Adrenal gland (tissue), 12 donors: ENCODE data around the gene SRGAP3. TPM values are rescaled to one million over a fixed set of nuclear protein-coding genes. Genes with fewer than 3 reads are reported as not detected.

Experiments
- DNase-seq, 7 donors: peaks; one replicate each; pipeline ENCODE4 v3.0.0-alpha.2; 2019 to 2020
- H3K27ac ChIP-seq, 5 donors: fragments of 200-600 bp; sonication (generic) in 4 of 5; 1 replicate in 3 of 5; 2 replicates in 2 of 5; pipeline versions ENCODE4 v1.5.1 to v1.8.0; 2016 to 2020; ENCODE audit warnings: mild to moderate bottlenecking in 1 of 5
- H3K27me3 ChIP-seq: fragments of 200-600 bp; 2 replicates; pipeline ENCODE4 v1.8.0; 2021
- H3K36me3 ChIP-seq, 2 donors: fragments of 200-600 bp; replicated peaks in 1 of 2; 1 replicate in 1 of 2; 2 replicates in 1 of 2; pipeline versions ENCODE4 v1.5.1 to v1.8.0; 2018 to 2022
- H3K4me1 ChIP-seq, 2 donors: fragments of 200-600 bp; replicated peaks in 1 of 2; 1 replicate in 1 of 2; 2 replicates in 1 of 2; pipeline versions ENCODE4 v1.5.1 to v1.8.0; 2018 to 2021
- H3K4me3 ChIP-seq, 4 donors: fragments of 200-600 bp; sonication (generic) in 3 of 4; one replicate each; pipeline ENCODE4 v1.5.1; 2016 to 2018
- H3K9me3 ChIP-seq, 3 donors: fragments of 200-600 bp; sonication (generic) in 1 of 3; replicated peaks in 1 of 3; 1 replicate in 2 of 3; 2 replicates in 1 of 3; pipeline versions ENCODE4 v1.5.1 to v1.8.0; 2016 to 2021
- POLR2A ChIP-seq, 2 donors: fragments of 450-650 bp; IDR thresholded peaks; one replicate each; pipeline ENCODE4 v1.6.1; 2017; ENCODE audit warnings: antibody characterized with exemption in 2 of 2, mild to moderate bottlenecking in 2 of 2, moderate library complexity in 1 of 2
- WGBS, 4 donors: extraction: QIAGEN DNeasy Blood & Tissue Kit in 2 of 4; methylation state at CpG; one replicate each; pipeline versions ENCODE4 v1.1.5 to v1.1.7; 2013 to 2017; 5-methylcytosine and 5-hydroxymethylcytosine counted together
- intact Hi-C, 2 donors: fragments of 100-400 bp; cut with DNase I; formaldehyde crosslinking; loops; one replicate each; pipeline versions ENCODE4 v1.14.1 to v1.15.0; 2022 to 2023
- polyA plus RNA-seq, 3 donors: library from polyadenylated mRNA; stranded (reverse); fragments of 200-250 nt in 2 of 3; fragments of 350-450 nt in 1 of 3; fragmentation: Illumina TruSeq in 1 of 3; extraction: RNeasy Lipid Tissue Mini Kit (QIAGEN cat#74804) in 1 of 3; gene quantifications; one replicate each; pipeline ENCODE4 v1.2.3, GENCODE V29; 2013 to 2014
- total RNA-seq, 9 donors: library from RNA; depleted of rRNA in 4 of 9; stranded (reverse); fragments of >200 nt in 4 of 9; fragments of 120-200 nt in 1 of 9; fragmentation: NEBNext Ultra II Directional in 1 of 9; extraction: Animal tissue kit (Norgen Biotek cat#: 25700) in 1 of 9; gene quantifications; one replicate each; pipeline versions ENCODE4 v1.1.0 to v1.2.4, GENCODE V29; 2013 to 2023
- TF ChIP-seq, protein P1 (sequence below), 6 experiments: fragments of 450-650 bp in 4 of 6; fragments of 200-600 bp in 2 of 6; sonication (generic) in 1 of 6; IDR thresholded peaks; 1 replicate in 5 of 6; 2 replicates in 1 of 6; pipeline versions ENCODE4 v1.5.1 to v1.8.0; 2016 to 2021; ENCODE audit warnings: antibody characterized with exemption in 6 of 6, mild to moderate bottlenecking in 2 of 6, moderate library complexity in 1 of 6
- donor health status: healthy with polysubstance abuse.
- donor health status: Bipolar disorder and iron deficiency.
- donor health status: DM: yes; HTN: yes; CAD: no.
- donor health status: DM: no; HTN: no; CAD: no.
- donor health status: DM: no; HTN: no; CAD: no.
- donor health status: DM: yes; HTN: yes; CAD: no.

SRGAP3 gene
- total and polyA plus RNA-seq, 12 donors = 3.3 to 35.0 (median 17.8) TPM

DNA sequence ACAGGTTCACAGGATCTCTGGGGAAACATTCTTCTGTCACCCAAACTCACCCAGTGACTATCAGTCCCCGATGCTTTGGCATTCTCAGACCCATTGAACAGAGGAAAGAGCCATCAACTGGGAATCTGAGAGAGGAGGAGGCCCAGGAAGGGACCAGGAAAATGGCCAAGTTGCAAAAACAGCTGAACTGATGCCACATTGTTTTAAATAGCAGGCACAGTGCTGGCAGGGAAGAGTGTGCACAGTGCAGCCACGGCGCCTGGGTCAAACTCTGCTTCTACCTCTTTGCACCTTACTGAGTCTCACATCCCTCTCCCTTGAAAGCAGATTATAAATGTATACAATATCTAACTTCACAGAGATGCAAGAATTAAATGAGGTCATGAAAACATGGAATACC, 66.4 kb downstream of the SRGAP3 start:
- DNase-seq = no peak
- Histone ChIP-seq H3K9me3 (no peaks in the 10 kb centered on the region), H3K27ac (no peak overlapping the region), H3K4me3 (no peak overlapping the region), H3K4me1 (no peaks in the 10 kb centered on the region), H3K36me3 (no peaks in the 10 kb centered on the region), H3K27me3 (no peaks in the 10 kb centered on the region)
- intact Hi-C loops = no loop called here
- WGBS, 4 donors = 73 to 81% (median 74%) methylated on average over 3 of the region's 3 CpGs
- TF ChIP-seq, protein P1, sequence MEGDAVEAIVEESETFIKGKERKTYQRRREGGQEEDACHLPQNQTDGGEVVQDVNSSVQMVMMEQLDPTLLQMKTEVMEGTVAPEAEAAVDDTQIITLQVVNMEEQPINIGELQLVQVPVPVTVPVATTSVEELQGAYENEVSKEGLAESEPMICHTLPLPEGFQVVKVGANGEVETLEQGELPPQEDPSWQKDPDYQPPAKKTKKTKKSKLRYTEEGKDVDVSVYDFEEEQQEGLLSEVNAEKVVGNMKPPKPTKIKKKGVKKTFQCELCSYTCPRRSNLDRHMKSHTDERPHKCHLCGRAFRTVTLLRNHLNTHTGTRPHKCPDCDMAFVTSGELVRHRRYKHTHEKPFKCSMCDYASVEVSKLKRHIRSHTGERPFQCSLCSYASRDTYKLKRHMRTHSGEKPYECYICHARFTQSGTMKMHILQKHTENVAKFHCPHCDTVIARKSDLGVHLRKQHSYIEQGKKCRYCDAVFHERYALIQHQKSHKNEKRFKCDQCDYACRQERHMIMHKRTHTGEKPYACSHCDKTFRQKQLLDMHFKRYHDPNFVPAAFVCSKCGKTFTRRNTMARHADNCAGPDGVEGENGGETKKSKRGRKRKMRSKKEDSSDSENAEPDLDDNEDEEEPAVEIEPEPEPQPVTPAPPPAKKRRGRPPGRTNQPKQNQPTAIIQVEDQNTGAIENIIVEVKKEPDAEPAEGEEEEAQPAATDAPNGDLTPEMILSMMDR (IDR thresholded peaks at IDR 0.05) = no peak
- TF ChIP-seq POLR2A (IDR thresholded peaks at IDR 0.05) = no peak

DNA sequence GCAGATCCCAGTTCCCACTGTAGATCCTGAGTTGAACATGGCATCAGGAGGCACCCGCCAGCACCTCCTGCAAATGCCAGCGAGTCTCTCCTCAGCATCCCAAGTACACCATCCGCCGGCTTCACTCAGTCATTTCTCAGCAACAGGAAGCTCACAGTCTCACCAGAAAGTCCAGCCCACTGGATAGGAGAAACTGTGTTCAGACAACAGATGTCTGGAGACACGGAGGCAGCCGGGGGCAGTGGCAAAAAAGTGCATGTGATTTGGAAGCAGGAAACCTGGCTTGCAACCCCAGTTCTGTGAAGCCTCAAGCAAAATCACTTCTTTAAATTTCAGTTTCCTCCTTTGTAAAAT, 68.7 kb downstream of the SRGAP3 start:
- TF ChIP-seq, protein P1 (IDR thresholded peaks at IDR 0.05) = no peak
- TF ChIP-seq POLR2A (IDR thresholded peaks at IDR 0.05) = no peak
- H3K9me3 ChIP-seq = no peaks in the 10 kb centered on the region
- H3K27ac ChIP-seq = peak overlapping the region in 2 of 5 donors; percentile 8 to 38
- intact Hi-C loops = no loop called here
- peak in 1 of 7 donors; percentile 31 for DNase-seq
- 47 to 87% (median 72%) methylated on average over 6 of the region's 6 CpGs for WGBS, 4 donors
- H3K4me3 ChIP-seq = no peak overlapping the region
- H3K27me3 ChIP-seq = no peaks in the 10 kb centered on the region
- H3K4me1 ChIP-seq = no peaks in the 10 kb centered on the region
- no peaks in the 10 kb centered on the region for H3K36me3 ChIP-seq

DNA sequence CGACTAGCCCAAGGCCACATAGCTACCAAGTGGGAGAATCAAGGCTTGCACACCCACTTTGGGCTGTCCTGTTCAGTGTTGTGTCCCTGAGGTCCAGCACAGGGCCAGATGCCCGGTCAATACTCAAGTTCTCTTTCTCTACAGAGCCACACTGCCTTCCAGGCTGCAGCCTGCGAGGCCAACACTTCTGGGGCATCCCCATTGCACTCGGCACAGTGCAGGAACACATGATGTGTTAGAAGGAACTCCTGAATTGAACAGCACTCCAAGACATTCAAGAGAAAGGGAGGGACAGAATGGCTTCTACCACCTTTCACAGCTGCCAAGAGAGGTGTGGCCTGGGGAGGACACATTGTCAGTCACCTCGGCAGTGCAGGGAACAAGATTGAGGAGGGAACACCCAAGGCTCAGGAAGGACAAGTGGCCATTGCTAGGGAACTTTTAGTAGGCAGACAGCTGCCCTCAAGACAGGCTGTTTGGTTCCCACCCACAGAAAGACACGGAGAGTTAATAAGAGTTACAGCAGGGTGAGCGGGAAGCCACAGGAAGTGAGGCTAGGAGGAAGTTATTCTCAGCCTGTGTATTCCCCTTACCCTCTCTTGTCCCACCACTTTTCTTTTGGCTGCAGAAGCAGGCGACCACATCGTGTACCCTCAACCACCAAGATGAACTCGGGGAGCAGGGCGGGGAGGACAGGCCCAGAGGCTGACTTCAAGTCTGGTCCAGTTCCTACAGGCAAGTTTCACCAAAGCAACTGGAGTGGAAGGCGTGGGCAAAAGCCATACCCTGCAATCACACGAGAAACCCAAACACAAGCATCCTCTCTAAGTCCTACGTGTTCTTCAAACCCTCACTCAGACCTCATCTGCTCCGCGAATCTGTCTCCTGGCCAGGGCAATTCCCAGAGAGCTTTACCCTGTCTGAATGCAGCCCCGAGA, 69.4 kb downstream of the SRGAP3 start:
- WGBS, 4 donors = 74 to 83% (median 76%) methylated on average over 17 of the region's 17 CpGs
- no peaks in the 10 kb centered on the region for H3K27me3 ChIP-seq
- H3K4me3 ChIP-seq = no peak overlapping the region
- H3K36me3 ChIP-seq = no peaks in the 10 kb centered on the region
- DNase-seq = no peak
- TF ChIP-seq, protein P1 (IDR thresholded peaks at IDR 0.05) = no peak
- TF ChIP-seq POLR2A (IDR thresholded peaks at IDR 0.05) = no peak
- H3K4me1 ChIP-seq = no peaks in the 10 kb centered on the region
- intact Hi-C loops = no loop called here
- peak overlapping the region in 2 of 5 donors; percentile 8 to 38 for H3K27ac ChIP-seq
- no peaks in the 10 kb centered on the region for H3K9me3 ChIP-seq

DNA sequence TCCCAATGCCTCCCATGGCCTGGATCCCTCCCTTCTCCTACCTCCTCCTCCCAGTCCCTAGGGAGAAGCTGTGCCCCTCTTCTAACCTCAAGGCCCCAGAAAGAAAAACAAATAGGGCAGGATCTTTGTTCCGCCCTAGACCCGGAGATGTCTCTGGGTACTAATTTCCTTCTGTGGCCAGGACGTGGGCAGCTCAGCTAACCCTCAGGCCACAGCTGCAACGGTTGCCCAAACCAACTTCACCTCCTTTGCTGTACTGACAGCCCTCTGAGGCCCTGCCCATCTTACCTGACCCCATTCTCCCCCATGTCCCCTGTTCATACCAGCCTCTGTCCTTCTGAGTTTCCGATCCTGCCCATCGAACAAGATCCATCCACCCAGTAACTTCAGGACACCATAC, 70.7 kb downstream of the SRGAP3 start:
- WGBS, 4 donors = 79 to 91% (median 83%) methylated on average over 5 to 6 of the region's 6 CpGs
- intact Hi-C loops = no loop called here
- DNase-seq = no peak
- no peaks in the 10 kb centered on the region for H3K4me1 ChIP-seq
- H3K9me3 ChIP-seq = no peaks in the 10 kb centered on the region
- no peaks in the 10 kb centered on the region for H3K27me3 ChIP-seq
- H3K27ac ChIP-seq = no peak overlapping the region
- TF ChIP-seq POLR2A (IDR thresholded peaks at IDR 0.05) = no peak
- TF ChIP-seq, protein P1 (IDR thresholded peaks at IDR 0.05) = no peak
- H3K36me3 ChIP-seq = no peaks in the 10 kb centered on the region
- no peak overlapping the region for H3K4me3 ChIP-seq
